H4 (cell line): ENCODE measurements around the gene ZNF490. TPM values are rescaled to one million over a fixed set of nuclear protein-coding genes. Genes with fewer than 3 reads are reported as not detected.

Experiments
- DNase-seq: peaks from one replicate; pipeline ENCODE4 v3.0.0-alpha.2; 2015; ENCODE audit warnings: low spot score
- total RNA-seq: library from RNA; depleted of rRNA; stranded (reverse); fragments of >200 nt; shearing (Covaris generic); gene quantifications from 2 replicates; pipeline ENCODE4 v1.2.3, GENCODE V29; 2014; rRNA removed

ZNF490 gene
- total RNA-seq, 1 experiment from 2014 or later: 5.7 TPM

DNA sequence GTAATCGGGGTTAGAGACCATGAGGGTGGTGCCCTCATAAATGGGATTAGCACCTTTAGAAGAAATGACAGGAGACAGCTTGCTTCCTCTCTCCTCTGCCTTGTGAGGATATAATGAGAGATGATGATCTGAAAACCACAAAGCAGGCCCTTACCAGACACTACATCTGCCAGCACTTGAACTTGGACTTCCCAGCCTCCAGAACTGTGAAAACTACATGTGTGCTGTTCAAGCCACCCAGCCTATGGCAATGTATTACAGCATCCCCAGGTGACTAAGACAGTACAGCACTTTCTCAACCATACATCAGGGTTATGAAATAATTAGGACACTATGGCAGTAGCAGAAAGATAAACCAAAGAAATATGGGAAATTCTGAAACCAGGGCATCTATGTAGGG is 66.8 kb downstream of the ZNF490 start:
- DNase-seq: no peak

Other genes with a start within 250 kb of the ZNF490 start
- 0.72 and 5.2 TPM in 2 replicates for gene ZNF442, start 245.1 kb downstream of the ZNF490 start, total RNA-seq
- 1.6 and 1.8 TPM in 2 replicates for gene ZNF799, start 209.5 kb downstream of the ZNF490 start, total RNA-seq
- 2.1 and 3.1 TPM in 2 replicates for gene ZNF443, start 169.8 kb downstream of the ZNF490 start, total RNA-seq
- gene ZNF709, start 126.0 kb downstream of the ZNF490 start, total RNA-seq: 0.81 TPM in 1 of 2 replicates, not detected in the other
- 4.1 and 5.3 TPM in 2 replicates for gene ZNF564, start 59.3 kb downstream of the ZNF490 start, total RNA-seq
- gene ZNF791, start 107 bp upstream of the ZNF490 start, total RNA-seq: 8.1 and 8.5 TPM in 2 replicates
- 34.2 and 53.4 TPM in 2 replicates for gene MAN2B1, start 55.9 kb upstream of the ZNF490 start, total RNA-seq
- 12.8 and 13.7 TPM in 2 replicates for gene WDR83, start 56.0 kb upstream of the ZNF490 start, total RNA-seq
- gene DHPS, start 71.1 kb upstream of the ZNF490 start, total RNA-seq: 65.1 and 100 TPM in 2 replicates
- gene GNG14, start 77.2 kb upstream of the ZNF490 start, total RNA-seq: not detected in 2 replicates
- gene FBXW9, start 85.8 kb upstream of the ZNF490 start, total RNA-seq: 6.4 and 12.7 TPM in 2 replicates
- gene TNPO2, start 113.1 kb upstream of the ZNF490 start, total RNA-seq: 30.1 and 33.0 TPM in 2 replicates
- 238 and 271 TPM in 2 replicates for gene TRIR, start 123.9 kb upstream of the ZNF490 start, total RNA-seq
- 85.4 and 94.4 TPM in 2 replicates for gene GET3, start 126.7 kb upstream of the ZNF490 start, total RNA-seq
- gene BEST2, start 141.0 kb upstream of the ZNF490 start, total RNA-seq: 0.06 TPM in 1 of 2 replicates, not detected in the other
- gene HOOK2, start 164.7 kb upstream of the ZNF490 start, total RNA-seq: 8.6 and 13.0 TPM in 2 replicates
- 55.7 and 71.3 TPM in 2 replicates for gene JUNB, start 180.7 kb upstream of the ZNF490 start, total RNA-seq
- gene PRDX2, start 191.0 kb upstream of the ZNF490 start, total RNA-seq: 6.1 and 6.7 TPM in 2 replicates
- not detected in 2 replicates for gene THSD8, start 191.3 kb upstream of the ZNF490 start, total RNA-seq
- 74.2 and 92.1 TPM in 2 replicates for gene RNASEH2A, start 195.8 kb upstream of the ZNF490 start, total RNA-seq
- gene RTBDN, start 223.8 kb upstream of the ZNF490 start, total RNA-seq: not detected in 2 replicates
- 5.7 TPM in 1 of 2 replicates, not detected in the other for gene MAST1, start 227.7 kb upstream of the ZNF490 start, total RNA-seq